Measurements from ENCODE around the gene ANAPC10.
"Not testable (repeated sequence)": the region's sequence is repeated elsewhere in the genome, so short reads cannot be mapped to it uniquely, and the experiment has no call there.

The ANAPC10 gene

GRCh38 chr4:145001635-145002034, 96.4 kb downstream of the ANAPC10 start:
- Histone ChIP-seq H3K27me3 (ENCODE audit: insufficient read depth, low read length) (no peaks in the 10 kb centered on the region), H3K36me3 (ENCODE audit: insufficient read depth, low read length) (no peaks in the 10 kb centered on the region), H3K27ac (ENCODE audit: low read depth, low read length) (no peak overlapping the region), H3K4me3 (ENCODE audit: low read length) (no peak overlapping the region), H3K9me3 (ENCODE audit: insufficient read depth, low read depth, low read length) (no peaks in the 10 kb centered on the region), H3K9ac (ENCODE audit: low read depth, low read length) (no peak overlapping the region), H3K4me1 (ENCODE audit: insufficient read depth, low read length) (peaks cover 11% of the 10 kb centered on the region; the same call in 1 of the 2 replicates)
- WGBS = 94% methylated on average over 3 of the region's 3 CpGs

- not testable (repeated sequence) for H3K27ac ChIP-seq (ENCODE audit: low read depth, low read length); H3K9me3 ChIP-seq (ENCODE audit: insufficient read depth, low read depth, low read length); H3K36me3 ChIP-seq (ENCODE audit: insufficient read depth, low read length); H3K4me3 ChIP-seq (ENCODE audit: low read length); H3K9ac ChIP-seq (ENCODE audit: low read depth, low read length); H3K27me3 ChIP-seq (ENCODE audit: insufficient read depth, low read length)
- H3K4me1 ChIP-seq (ENCODE audit: insufficient read depth, low read length) = peaks cover 11% of the 10 kb centered on the region; the same call in 1 of the 2 replicates
- 97% methylated on average over 5 of the region's 5 CpGs for WGBS
Measured at GRCh38 chr4:145000656-145001055, 97.3 kb downstream of the ANAPC10 start.

- no peak overlapping the region for H3K9ac ChIP-seq (ENCODE audit: low read depth, low read length)
- no peaks in the 10 kb centered on the region for H3K9me3 ChIP-seq (ENCODE audit: insufficient read depth, low read depth, low read length)
- H3K36me3 ChIP-seq (ENCODE audit: insufficient read depth, low read length) = no peaks in the 10 kb centered on the region
- WGBS = 97% methylated on average over 2 of the region's 2 CpGs
- H3K4me1 ChIP-seq (ENCODE audit: insufficient read depth, low read length) = no peaks in the 10 kb centered on the region; the same call in 1 of the 2 replicates
- no peak overlapping the region for H3K27ac ChIP-seq (ENCODE audit: low read depth, low read length)
- no peak overlapping the region for H3K4me3 ChIP-seq (ENCODE audit: low read length)
- H3K27me3 ChIP-seq (ENCODE audit: insufficient read depth, low read length) = no peaks in the 10 kb centered on the region
Measured at GRCh38 chr4:144989306-144989705, 108.7 kb downstream of the ANAPC10 start.

- H3K9me3 ChIP-seq (ENCODE audit: insufficient read depth, low read depth, low read length) = no peaks in the 10 kb centered on the region
- no CpG with 5 or more reads among the region's 1 CpG for WGBS
Measured at GRCh38 chr4:144985531-144985930, 112.5 kb downstream of the ANAPC10 start.

GRCh38 chr4:144985014-144985413, 113.0 kb downstream of the ANAPC10 start:
- H3K36me3 ChIP-seq (ENCODE audit: insufficient read depth, low read length) = no peaks in the 10 kb centered on the region
- H3K9me3 ChIP-seq (ENCODE audit: insufficient read depth, low read depth, low read length) = no peaks in the 10 kb centered on the region

More at GRCh38 chr4:144985531-144985930, 112.5 kb downstream of the ANAPC10 start:
- Histone ChIP-seq H3K4me1 (ENCODE audit: insufficient read depth, low read length) (no peaks in the 10 kb centered on the region; the same call in 1 of the 2 replicates), H3K36me3 (ENCODE audit: insufficient read depth, low read length) (no peaks in the 10 kb centered on the region), H3K9ac (ENCODE audit: low read depth, low read length) (no peak overlapping the region), H3K27ac (ENCODE audit: low read depth, low read length) (no peak overlapping the region), H3K27me3 (ENCODE audit: insufficient read depth, low read length) (no peaks in the 10 kb centered on the region), H3K4me3 (ENCODE audit: low read length) (no peak overlapping the region)

GRCh38 chr4:144984241-144984640, 113.8 kb downstream of the ANAPC10 start:
- Histone ChIP-seq H3K9me3 (ENCODE audit: insufficient read depth, low read depth, low read length) (no peaks in the 10 kb centered on the region), H3K4me1 (ENCODE audit: insufficient read depth, low read length) (no peaks in the 10 kb centered on the region; the same call in 1 of the 2 replicates), H3K9ac (ENCODE audit: low read depth, low read length) (no peak overlapping the region), H3K27ac (ENCODE audit: low read depth, low read length) (no peak overlapping the region), H3K36me3 (ENCODE audit: insufficient read depth, low read length) (no peaks in the 10 kb centered on the region), H3K27me3 (ENCODE audit: insufficient read depth, low read length) (no peaks in the 10 kb centered on the region), H3K4me3 (ENCODE audit: low read length) (no peak overlapping the region)
- WGBS = 96% methylated on average over 3 of the region's 3 CpGs

More at GRCh38 chr4:144985014-144985413, 113.0 kb downstream of the ANAPC10 start:
- no peak overlapping the region for H3K9ac ChIP-seq (ENCODE audit: low read depth, low read length)
- no peak overlapping the region for H3K4me3 ChIP-seq (ENCODE audit: low read length)
- no peaks in the 10 kb centered on the region; the same call in 1 of the 2 replicates for H3K4me1 ChIP-seq (ENCODE audit: insufficient read depth, low read length)
- H3K27ac ChIP-seq (ENCODE audit: low read depth, low read length) = no peak overlapping the region
- H3K27me3 ChIP-seq (ENCODE audit: insufficient read depth, low read length) = no peaks in the 10 kb centered on the region

GRCh38 chr4:144975718-144976117, 122.3 kb downstream of the ANAPC10 start:
- Histone ChIP-seq H3K9ac (ENCODE audit: low read depth, low read length) (no peak overlapping the region), H3K9me3 (ENCODE audit: insufficient read depth, low read depth, low read length) (no peaks in the 10 kb centered on the region), H3K4me1 (ENCODE audit: insufficient read depth, low read length) (no peaks in the 10 kb centered on the region), H3K27ac (ENCODE audit: low read depth, low read length) (no peak overlapping the region), H3K4me3 (ENCODE audit: low read length) (no peak overlapping the region), H3K36me3 (ENCODE audit: insufficient read depth, low read length) (no peaks in the 10 kb centered on the region), H3K27me3 (ENCODE audit: insufficient read depth, low read length) (no peaks in the 10 kb centered on the region)
- WGBS = 100% methylated on average over 2 of the region's 2 CpGs

- Histone ChIP-seq H3K9ac (ENCODE audit: low read depth, low read length) (no peak overlapping the region), H3K27ac (ENCODE audit: low read depth, low read length) (no peak overlapping the region), H3K9me3 (ENCODE audit: insufficient read depth, low read depth, low read length) (no peaks in the 10 kb centered on the region), H3K36me3 (ENCODE audit: insufficient read depth, low read length) (no peaks in the 10 kb centered on the region), H3K27me3 (ENCODE audit: insufficient read depth, low read length) (no peaks in the 10 kb centered on the region), H3K4me1 (ENCODE audit: insufficient read depth, low read length) (no peaks in the 10 kb centered on the region), H3K4me3 (ENCODE audit: low read length) (no peak overlapping the region)
- 90% methylated on average over 1 of the region's 1 CpG for WGBS
Measured at GRCh38 chr4:144970597-144970996, 127.4 kb downstream of the ANAPC10 start.

- Histone ChIP-seq H3K9me3 (ENCODE audit: insufficient read depth, low read depth, low read length) (no peaks in the 10 kb centered on the region), H3K4me3 (ENCODE audit: low read length) (no peak overlapping the region), H3K27me3 (ENCODE audit: insufficient read depth, low read length) (no peaks in the 10 kb centered on the region), H3K27ac (ENCODE audit: low read depth, low read length) (no peak overlapping the region), H3K9ac (ENCODE audit: low read depth, low read length) (no peak overlapping the region), H3K4me1 (ENCODE audit: insufficient read depth, low read length) (no peaks in the 10 kb centered on the region), H3K36me3 (ENCODE audit: insufficient read depth, low read length) (no peaks in the 10 kb centered on the region)
- WGBS = 86% methylated on average over 2 of the region's 2 CpGs
Measured at GRCh38 chr4:144969821-144970220, 128.2 kb downstream of the ANAPC10 start.

GRCh38 chr4:144968606-144969005, 129.4 kb downstream of the ANAPC10 start:
- no peaks in the 10 kb centered on the region for H3K27me3 ChIP-seq (ENCODE audit: insufficient read depth, low read length)
- H3K27ac ChIP-seq (ENCODE audit: low read depth, low read length) = no peak overlapping the region
- H3K9ac ChIP-seq (ENCODE audit: low read depth, low read length) = no peak overlapping the region
- H3K9me3 ChIP-seq (ENCODE audit: insufficient read depth, low read depth, low read length) = no peaks in the 10 kb centered on the region
- no peaks in the 10 kb centered on the region for H3K36me3 ChIP-seq (ENCODE audit: insufficient read depth, low read length)
- H3K4me1 ChIP-seq (ENCODE audit: insufficient read depth, low read length) = no peaks in the 10 kb centered on the region
- 100% methylated on average over 1 of the region's 3 CpGs for WGBS
- H3K4me3 ChIP-seq (ENCODE audit: low read length) = no peak overlapping the region

GRCh38 chr4:144967161-144967560, 130.8 kb downstream of the ANAPC10 start:
- Histone ChIP-seq H3K27ac (ENCODE audit: low read depth, low read length) (no peak overlapping the region), H3K36me3 (ENCODE audit: insufficient read depth, low read length) (no peaks in the 10 kb centered on the region), H3K4me1 (ENCODE audit: insufficient read depth, low read length) (no peaks in the 10 kb centered on the region), H3K27me3 (ENCODE audit: insufficient read depth, low read length) (no peaks in the 10 kb centered on the region), H3K9me3 (ENCODE audit: insufficient read depth, low read depth, low read length) (no peaks in the 10 kb centered on the region), H3K4me3 (ENCODE audit: low read length) (no peak overlapping the region), H3K9ac (ENCODE audit: low read depth, low read length) (no peak overlapping the region)
- 96% methylated on average over 2 of the region's 4 CpGs for WGBS

- H3K4me3 ChIP-seq (ENCODE audit: low read length) = no peak overlapping the region
- H3K27me3 ChIP-seq (ENCODE audit: insufficient read depth, low read length) = no peaks in the 10 kb centered on the region
- WGBS = 93% methylated on average over 4 of the region's 4 CpGs
- no peaks in the 10 kb centered on the region for H3K4me1 ChIP-seq (ENCODE audit: insufficient read depth, low read length)
- no peaks in the 10 kb centered on the region for H3K9me3 ChIP-seq (ENCODE audit: insufficient read depth, low read depth, low read length)
- H3K9ac ChIP-seq (ENCODE audit: low read depth, low read length) = no peak overlapping the region
- H3K36me3 ChIP-seq (ENCODE audit: insufficient read depth, low read length) = no peaks in the 10 kb centered on the region
- H3K27ac ChIP-seq (ENCODE audit: low read depth, low read length) = no peak overlapping the region
Measured at GRCh38 chr4:144962300-144962699, 135.7 kb downstream of the ANAPC10 start.
